Smooth muscle cell of the brain vasculature (primary cell): Measurements from ENCODE around the gene PRPS2.

Experiments used
- DNase-seq: peaks from one replicate; pipeline ENCODE4 v3.0.0-alpha.2; 2012; ENCODE audit warnings: low read depth, low spot score

Gene PRPS2

DNA sequence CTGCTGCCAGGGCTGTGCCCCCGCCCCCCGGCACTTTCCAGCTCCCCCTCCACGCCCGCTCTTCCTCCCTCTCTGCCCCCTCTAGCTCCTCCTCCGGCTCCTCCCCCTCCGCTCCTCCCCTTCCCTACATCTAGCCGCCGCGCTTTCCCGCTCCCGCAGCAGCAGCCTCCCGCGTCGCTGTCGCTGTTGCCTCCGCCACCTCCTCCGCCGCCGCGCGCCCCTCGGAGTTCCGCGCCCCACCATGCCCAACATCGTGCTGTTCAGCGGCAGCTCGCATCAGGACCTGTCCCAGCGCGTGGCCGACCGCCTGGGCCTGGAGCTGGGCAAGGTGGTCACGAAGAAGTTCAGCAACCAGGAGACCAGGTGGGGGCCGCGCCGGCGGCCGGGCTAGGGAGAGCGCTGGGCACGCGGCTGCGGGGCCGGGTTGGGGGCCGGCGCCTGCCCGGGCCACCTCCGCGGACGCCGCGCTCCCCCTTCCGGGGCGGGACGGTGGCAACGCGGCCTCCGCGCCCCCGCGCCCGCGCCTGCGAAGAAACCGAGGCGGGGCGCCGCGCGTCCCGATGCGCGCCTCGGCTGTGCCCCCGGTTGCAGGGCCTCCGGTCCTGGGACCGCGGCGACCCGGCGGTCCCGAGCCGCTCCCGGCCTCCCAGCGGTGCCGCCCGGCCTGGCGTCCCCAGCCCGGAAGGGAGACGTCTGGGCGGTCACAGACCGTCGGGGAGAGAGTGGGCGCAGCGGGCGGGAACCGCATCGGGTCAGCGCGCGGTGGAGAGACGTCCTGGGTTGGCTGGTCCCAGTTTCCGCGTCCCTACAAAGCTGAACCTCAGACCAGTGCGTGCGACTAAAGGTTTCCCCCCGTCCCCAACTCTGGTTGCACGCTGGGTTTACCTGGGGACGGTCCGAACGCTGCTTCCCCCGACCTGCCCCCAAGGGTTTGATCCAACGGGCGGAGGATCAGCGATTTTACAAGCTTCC is at the start of gene PRPS2:
Gene PRPS2, plus strand, starts transcription at position 156 of the 972 bp plus-strand sequence. Its CDS starts 86 bp downstream, at position 242.
- DNase-seq, result no peak

DNA sequence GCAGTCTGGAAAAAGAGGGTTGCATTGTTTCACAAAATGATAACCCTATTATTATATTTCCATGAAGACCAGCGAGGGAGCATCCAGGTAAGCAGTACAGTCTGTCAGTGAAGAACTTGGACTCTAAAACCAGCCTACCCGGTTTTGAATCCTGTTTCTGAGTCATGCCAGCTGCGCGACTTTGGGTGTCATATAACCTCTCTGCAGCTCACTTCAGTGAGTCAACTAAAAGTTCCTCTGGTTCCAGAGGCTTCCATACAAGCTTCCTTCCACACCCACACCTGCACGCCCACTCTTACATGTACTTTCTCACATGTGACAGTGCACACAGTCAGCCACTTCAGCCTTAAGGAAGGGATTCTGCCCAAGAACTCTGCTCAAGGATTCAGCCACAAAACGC is 49.8 kb upstream of the PRPS2 start:
- no peak for DNase-seq

DNA sequence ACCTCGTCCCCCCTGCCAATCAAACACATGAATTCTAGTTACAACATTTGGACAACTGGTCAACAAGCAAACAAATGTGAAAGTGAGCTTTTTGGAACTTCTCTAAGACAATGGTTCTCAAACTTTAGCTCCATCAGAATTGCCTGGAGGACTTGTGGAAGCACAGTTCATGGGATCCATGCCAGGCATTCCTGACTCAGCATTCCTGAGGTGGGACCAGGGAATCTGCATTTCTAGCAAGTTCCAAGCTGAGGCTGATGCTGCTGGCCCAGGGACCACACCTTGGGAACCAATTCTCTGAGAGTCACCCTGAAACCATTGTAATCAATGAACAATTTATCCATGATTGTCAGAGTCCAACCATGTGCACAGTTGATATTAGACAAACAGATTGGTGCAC is 43.8 kb upstream of the PRPS2 start:
- no peak for DNase-seq

DNA sequence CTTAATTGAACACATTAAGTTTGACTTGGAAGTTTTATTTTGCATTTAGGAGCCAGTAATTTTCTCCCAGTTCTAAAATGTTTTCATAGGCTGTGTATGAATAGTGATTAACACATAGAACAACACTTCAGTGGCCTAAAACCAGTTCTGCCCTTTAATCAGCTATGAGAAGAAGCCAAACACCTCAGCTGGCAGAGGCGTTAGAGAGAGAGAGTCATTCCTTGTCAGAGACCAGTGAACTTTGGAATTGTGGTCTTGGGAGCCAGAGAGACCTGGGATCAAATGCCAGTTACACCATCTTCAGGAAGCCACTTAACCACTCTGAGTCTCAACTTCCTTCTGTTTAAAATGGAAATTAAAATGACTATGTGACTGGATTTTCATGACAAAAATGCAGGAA is 39.3 kb upstream of the PRPS2 start:
- DNase-seq, result no peak

DNA sequence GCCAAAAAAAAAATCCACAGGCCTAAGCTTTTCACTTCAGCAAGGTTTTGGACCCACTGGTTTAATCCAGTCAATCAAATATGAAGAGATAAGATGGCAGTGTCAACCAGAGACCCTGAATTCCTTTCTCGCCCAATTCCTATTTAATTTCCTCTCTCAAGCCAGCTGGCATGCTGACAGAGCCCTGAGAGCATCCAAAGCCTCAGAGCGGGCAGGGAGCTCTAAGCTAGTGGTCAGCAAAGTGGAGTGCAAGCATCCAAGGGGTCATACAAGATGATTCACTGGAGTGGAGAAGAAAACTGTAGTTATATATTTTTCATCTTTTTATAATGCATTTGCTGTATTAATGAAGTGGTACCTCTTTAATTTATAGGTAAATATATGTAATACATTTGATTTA is 37.8 kb upstream of the PRPS2 start:
- no peak for DNase-seq

DNA sequence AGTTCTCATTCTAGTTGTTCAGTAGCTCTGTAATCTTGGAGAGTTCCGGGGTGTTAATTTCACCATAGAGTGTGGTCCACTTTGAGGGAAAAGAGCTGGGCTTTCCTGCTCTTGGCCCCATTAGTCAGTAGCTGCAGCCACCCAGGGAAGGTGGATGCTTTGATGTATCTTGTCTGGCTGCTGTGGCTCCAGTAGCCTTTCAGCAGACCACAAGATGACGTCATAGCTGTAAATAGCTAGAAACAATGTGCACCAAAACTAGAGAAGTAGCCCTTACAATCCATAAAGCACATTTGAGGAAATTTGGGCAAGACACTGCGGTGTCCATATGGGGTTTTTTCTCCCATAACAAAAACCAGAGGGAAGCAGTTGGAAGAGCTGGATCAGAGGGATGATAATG is 32.9 kb upstream of the PRPS2 start:
- no peak for DNase-seq

DNA sequence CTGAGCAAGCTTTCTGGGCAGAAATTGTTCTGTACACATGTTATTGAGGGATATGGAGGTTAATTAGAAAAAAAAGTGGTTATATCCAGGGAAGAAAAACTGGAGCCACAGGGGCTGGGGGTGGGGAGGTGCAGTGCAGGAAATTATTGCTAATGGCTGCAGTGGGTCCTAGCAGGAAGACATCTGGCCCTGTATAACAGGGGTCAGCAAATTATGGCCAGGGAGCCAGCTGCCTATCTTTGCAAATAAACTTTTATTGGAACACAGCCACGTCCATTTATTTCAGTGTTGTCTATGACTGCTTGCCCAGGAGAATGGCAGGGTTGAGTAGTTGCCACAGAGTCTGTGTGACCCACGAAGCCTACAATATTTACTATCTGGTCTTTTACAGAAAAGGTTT is 23.4 kb upstream of the PRPS2 start:
- DNase-seq, result no peak

DNA sequence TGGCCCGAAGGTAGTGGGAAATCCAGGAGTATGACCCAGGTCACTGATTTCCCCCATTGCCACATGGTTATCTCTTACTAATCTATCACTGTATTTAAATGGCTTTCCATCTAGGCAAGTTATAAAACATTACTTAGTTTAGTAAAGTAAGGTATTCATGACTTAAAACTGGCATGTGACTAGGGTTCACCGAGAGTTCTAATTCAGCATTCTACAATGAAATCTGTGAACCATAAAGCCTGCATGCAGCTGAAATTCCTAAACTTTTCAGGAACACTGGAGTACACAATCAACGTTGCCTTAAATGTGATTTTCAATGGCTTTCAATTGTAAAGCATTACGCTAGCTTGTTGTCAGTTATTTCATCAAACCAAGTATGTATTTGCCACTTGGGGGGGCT is 22.7 kb upstream of the PRPS2 start:
- DNase-seq, result no peak

DNA sequence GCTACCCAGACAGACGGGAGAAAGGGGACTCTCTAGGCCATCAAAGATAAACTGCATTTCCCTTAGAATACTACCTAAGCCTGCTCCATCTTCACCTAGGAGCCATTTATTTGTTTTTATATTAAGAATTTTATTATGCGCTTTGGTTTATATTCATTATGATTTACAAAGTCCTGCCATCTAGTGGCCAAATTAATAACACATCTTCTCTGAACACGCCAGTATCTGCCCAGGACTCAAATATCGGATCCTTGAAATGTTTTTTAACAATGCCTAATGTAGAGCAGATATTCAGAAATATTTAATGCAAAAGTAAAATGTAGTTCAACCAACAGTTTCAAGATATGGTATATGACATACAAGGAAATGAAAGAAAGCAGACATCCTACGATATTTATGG is 20.8 kb upstream of the PRPS2 start:
- DNase-seq, result no peak

DNA sequence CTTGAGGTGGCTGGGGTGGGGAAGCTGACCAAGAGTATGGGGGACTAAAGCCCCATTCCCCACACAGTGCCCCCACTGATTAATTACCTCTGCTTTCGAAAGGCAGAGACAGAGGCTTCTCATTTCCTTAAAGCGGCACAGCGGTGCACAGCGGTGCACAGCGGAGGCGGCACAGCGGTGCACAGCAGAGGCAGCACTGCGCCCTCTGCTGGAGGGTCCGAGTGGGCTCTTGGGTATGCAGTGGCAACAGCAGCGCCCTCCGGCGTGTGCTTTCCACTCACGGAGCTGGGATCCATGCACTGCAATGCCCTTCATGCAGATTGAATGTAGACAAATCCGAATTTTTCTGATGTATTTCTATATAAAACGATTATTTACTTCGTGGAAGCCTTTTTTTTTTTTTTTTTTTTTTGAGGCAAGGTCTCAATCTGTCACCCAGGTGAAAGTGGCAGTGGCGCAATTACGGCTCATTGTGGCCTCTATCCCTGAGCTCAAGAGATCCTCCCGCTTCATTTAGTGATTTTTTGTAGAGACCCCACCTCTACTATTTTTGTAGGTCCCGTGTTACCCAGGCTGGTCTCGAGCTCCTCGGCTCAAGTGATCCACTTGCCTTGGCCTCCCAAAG is 19.7 kb upstream of the PRPS2 start:
- DNase-seq, result no peak

DNA sequence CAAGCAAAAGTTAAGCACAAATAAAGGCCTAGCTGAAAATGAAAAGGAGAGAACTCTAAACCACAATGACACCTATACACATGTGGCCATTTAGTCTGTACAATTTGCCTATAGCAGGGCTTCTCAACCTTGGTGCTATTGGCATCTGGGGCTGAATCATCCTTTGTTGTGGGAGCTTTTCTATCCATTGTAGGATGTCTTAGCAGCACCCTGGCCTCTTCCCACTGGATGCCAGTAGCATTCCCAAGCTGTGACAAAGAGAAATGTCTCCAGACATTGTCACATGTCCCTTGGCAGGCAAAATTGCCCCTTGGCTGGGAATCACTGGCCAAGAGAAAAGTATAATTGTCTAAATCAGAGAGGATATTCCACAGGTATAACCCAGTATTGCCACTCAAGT is 13.5 kb upstream of the PRPS2 start:
- DNase-seq, result no peak

DNA sequence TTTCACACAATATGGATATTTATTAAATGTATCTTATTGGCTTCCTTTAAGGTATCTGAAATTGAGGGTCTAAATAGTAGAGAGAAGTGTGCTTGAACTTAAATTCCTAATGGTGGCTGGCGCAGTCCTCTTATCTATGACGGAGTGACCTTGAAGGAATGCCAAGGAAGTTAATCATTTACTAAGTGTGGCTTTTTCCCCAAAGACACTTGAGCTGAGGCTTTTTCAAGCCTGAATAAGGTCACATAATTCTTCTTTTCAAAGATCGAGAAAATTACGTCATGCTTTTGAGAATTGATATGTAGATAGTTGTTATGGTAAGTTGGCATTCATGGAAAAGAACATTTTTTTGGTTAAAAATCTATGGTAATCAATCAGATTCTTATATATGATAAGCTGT is 11.7 kb upstream of the PRPS2 start:
- DNase-seq, result no peak

DNA sequence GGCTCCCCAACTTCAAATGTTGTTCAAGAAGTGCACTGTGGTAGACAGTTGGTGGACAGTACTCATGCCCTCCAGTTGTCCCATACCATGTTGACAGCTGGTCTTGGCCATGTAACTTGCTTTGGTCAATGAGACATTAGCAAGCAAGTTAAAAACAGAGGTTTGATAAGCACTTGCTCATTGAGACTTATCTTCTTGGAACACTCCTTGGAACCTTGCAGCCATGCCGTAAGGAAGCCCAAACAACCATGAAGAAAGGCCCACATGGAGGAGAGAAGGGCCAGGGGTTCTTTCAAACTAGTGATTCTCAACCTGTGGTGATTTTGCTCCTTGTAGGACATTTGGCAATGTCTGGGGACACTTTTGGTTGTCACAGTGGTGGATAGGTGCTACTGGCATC is 2.6 kb upstream of the PRPS2 start:
- DNase-seq, result no peak

DNA sequence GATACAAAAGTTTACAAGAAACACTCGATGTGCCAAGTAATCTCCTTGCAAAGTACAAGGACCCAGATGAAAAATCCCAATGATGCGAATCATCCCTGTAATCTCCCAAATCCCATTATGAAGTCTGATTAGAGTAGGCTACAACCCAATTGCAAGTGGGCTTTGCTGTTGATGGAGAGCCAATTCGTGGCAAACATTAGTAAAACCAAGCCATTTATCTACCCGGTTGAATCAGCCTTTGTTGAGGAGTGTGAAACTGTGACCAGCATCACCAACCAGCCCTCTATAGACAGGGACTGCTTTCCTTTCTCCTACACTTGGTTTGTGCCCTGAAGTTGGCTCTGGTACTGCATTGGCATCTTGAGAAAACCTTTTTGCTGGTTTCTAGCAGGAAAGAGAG is 1.2 kb upstream of the PRPS2 start:
- DNase-seq, result no peak

DNA sequence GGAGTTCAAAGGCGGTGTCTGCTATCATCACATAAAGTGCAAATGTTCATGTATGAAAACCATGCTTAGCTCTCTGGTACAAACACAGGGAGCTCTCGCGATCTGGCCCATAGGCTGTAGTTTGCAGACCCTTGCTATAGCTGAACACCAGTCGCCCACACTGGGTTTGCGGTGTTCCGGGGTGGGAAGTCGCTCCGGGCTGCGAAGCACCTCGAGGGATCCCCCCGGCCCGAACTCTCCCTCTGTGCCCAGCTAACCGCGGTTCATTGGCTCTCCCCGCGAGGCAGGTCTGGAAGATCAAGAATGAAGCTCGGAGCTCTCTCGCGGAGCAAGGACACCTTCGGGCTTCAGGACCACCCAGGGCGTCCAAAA is 341 bp upstream of the PRPS2 start:
- no peak for DNase-seq

DNA sequence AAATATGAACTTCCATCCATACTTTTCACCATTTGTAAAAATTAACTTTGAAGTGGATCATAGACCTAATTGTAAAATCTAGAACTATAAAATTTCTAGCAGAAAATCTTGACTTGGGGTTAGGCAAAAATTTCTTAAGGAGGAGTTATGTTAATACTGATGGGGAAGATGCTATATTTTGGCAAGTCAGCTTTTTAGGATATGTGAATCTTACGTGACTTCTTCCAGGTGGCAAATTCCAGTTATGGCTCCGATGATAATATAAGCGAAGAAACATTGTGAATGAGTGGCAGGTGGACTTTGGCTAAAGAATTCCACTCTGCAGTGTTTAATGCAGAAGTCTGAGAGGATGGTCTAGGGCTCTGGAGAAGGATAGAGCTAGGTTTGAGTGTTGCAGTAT is 1.5 kb downstream of the PRPS2 start:
- DNase-seq, result no peak

DNA sequence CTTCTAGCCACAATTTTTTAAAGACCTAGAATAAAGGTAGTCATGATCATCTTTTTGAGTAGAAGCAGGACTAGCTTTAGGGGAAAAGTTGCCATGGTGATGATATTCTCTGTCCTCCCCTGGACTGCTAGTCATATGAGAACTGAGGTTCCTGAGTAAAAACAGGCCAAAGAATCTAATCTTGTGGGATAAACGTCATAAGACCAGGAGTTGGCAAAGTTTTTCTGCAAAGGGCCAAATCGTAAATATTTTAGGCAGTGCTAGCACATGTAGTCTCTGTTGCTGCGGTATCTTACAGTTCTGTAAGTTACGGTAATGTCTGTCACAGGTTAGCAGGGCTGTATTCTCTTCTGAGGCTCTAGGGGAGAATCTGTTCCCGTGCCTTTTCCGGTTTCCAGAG is 3.4 kb downstream of the PRPS2 start:
- DNase-seq, result no peak

DNA sequence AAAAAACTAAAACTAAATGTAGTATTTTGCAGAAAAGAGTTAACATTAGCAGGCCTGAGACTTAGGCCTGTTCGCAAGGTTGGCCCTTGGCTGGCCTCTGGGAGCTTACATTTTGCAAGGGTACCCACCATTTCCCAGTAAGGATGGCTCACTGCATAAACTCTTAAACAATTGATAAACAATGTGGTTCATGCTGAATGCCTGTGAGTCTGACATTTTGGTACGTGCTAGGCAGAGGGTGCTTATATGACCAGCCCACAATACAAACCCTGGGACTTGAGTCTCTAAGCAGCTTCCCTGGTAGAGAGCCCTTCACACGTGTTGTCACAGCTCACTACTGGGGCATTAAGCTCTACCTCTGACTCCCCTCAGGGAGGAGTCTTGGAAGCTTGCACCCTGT is 7.4 kb downstream of the PRPS2 start:
- no peak for DNase-seq

DNA sequence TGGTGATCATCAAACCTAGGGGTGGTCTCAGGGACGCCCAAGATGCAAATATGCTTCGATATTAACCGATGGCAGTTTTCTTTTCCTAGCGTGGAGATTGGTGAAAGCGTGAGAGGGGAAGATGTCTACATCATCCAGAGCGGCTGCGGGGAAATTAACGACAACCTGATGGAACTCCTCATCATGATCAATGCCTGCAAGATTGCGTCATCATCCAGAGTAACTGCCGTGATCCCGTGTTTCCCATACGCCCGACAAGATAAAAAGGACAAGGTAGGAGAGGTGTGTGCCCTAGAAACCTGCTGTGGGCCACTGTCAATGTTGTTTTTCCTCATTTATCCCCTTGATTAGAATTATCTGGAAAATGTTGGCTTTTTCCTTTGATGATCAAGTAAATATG is 7.9 kb downstream of the PRPS2 start:
- DNase-seq, result no peak

DNA sequence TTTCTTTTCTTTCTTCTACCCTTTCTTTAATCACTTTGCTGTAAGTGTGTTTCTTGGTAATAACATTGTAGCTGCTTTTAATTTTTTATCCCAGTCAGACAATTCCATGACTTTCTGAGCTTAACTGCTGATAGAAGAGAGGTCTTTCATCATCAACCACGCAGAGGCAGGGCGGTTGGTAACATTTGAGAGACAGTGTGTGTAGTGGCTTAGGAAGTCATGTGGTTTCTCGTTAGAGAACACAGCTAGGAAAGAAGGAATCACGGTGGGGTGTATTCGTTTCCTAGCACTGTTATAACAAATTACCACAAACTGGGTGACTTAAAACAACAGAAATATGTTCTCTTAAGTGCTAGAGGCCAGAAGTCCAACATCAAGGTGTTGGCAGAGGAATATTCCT is 11.5 kb downstream of the PRPS2 start:
- no peak for DNase-seq

DNA sequence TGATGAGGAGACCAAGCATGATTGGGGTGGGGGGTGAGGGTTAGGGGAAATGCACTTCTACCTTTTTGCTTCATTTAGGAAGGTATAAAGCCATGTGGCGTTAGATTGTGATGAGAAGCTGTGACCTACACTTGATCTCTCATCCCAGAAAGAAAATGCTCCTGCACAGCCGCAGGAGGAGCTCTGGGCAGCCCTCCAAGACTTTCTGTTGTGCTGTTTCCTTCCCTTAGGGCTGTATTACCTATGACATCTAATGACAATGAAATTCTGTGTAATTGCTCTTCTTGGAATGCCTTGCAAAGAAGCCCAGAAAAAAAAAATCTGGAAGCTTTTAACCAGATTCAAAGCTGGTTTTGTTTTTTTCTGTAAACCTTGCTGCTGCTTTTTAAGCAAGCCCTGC is 13.4 kb downstream of the PRPS2 start:
- no peak for DNase-seq

DNA sequence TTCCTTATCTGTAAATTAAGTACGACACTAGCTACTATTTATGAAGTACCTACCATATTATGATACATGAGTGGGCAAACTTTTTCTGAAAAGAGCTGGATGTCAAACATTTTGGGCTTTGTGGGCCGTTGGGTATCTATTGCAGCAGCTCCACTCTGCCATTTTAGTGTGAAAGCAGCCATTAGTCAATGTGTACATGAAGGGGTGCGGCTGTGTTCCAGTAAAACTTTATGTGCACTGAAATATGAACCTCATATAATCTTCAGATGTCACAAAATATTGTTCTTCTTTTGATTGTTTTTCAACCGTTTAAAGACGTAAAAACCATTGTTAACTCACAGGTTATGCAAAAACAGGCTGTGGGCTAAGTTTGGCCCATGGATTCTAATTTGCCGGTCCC is 14.1 kb downstream of the PRPS2 start:
- no peak for DNase-seq

DNA sequence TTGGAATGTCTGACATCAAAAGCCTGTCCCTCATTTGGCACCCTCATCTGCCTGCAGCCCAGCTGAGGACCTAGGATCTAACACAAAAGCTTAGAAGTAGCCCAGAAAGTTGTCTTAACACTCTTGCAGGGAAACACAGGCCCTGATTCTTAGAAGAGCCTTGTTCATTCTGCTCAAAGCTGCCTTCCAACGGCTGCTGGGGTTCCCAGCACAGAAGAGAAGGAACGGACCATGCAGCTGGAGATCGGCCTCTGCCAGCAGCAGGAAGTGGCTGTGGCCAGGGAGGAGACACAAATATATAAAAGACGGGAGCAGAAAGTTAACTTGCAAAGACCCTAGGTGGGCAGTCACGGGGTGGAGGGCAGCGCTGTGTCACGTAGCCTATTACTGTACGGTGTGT is 20.4 kb downstream of the PRPS2 start:
- no peak for DNase-seq
